KBM-7 (cell line): ENCODE results near the gene RALGPS2.

Experiments used
- DNase-seq: peaks from one replicate; pipeline ENCODE4 v3.0.0-alpha.2; 2015
- in situ Hi-C: fragments of 300-500 bp; cut with MboI; formaldehyde crosslinking; loops from 2 replicates; pipeline ENCODE4 v1.14.3; 2020; ENCODE audit warnings: low sequenced_read_pairs, low pct_unique_long_range_greater_than_20kb, mixed read lengths

RALGPS2 gene

DNA sequence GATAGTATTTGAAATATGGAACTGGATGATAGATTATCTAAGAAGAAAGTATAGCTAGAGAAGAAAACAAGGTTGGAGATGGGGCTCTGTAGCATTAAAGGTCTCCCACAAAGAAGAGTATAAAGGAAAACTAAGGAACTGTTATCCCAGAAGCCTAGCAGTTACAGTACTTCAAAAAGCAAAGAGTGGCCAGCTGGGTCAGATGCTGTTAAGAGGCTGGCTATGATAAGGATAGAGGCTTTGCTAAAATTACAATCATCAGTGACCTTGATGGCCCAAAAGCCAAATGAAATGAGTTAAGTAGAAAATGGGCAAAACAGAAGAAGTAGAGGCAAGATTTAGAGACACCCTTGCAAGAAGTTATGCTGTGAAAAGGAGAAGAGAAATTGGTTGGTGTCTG is 170.9 kb downstream of the RALGPS2 start:
- in situ Hi-C loops = no loop called here
- DNase-seq = no peak

DNA sequence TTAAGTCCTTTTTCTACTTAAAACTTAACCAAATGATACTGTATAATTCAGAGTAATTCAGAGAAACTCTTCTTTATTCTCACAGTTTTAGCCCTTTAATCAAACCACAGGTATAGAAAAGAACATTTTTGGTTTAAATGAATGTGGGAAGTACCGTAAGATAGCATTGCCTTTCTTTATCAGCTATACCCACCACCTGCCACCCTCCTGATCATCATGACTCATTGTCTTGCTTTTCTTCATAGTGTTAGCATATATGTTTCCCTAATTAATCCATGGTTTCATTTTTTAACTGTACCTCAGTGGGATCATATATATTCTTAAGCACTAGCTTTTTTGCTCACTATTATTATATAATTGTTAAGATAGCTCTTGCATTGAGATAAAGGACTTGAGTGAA is 173.4 kb downstream of the RALGPS2 start:
- no peak for DNase-seq
- in situ Hi-C loops = no loop called here

DNA sequence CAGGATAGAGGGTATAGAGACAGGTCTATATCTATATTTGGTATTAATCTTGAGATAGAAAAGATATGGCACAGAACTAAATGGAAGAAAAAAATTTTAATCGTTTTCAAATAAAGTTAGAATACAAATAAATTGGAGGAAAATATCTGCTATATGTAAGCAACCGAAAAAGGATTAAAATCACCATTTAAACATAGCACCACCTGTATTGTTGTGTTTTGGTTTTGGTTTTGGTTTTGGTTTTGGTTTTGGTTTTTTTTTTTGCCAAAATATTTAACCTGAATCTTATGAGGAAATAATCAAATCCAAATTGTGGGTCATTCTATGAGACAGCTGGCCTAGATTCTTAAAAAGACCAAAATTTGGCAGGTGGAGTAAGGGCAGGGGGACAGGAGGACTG is 174.4 kb downstream of the RALGPS2 start:
- no peak for DNase-seq
- in situ Hi-C loops = no loop called here

DNA sequence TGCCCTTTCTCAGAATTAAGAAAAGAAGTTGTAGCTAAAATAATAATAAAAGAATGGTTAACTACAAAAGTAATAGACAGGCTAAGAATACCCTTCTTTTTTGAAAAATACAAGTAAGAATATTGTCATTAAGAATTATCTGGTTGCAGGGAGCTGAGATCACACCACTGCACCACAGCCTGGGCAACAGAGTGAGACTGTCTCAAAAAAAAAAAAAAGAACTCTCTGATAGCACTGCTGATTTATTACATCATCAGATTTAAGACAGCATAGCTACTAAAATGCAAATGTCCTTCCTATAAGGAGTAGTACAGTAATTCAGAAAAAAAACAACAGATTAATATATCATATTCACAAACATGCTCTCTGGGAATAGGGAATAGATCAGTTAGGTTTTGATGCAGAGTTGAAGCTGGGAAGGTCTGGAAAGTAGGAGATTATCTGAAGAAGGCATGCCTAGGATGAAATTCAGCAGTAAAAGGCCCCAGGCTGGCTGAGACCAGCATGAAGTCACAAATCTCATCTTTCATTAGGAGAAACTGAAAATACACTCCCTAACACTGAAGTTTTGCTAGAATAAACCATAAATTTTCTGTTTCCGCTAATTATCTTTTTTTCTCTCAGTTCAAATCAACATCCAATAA is 176.6 kb downstream of the RALGPS2 start:
- no peak for DNase-seq
- in situ Hi-C loops = no loop called here

DNA sequence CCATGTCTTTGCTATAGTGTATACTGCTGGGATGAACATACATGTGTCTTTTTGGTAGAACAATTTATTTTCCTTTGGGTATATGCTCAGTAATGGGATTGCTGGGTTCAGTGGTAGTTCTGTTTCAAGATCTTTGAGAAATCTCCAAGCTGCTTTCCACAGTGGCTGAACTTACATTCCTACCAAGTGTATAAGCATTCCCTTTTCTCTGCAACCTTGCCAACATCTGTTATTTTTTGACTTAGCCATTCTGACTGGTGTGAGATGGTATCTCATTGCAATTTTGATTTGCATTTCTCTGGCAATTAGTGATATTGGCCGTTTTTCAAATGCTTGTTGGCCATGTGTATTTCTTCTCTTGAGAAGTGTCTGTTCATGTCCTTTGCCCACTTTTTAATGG is 183.3 kb downstream of the RALGPS2 start:
- in situ Hi-C loops = no loop called here
- DNase-seq = no peak

DNA sequence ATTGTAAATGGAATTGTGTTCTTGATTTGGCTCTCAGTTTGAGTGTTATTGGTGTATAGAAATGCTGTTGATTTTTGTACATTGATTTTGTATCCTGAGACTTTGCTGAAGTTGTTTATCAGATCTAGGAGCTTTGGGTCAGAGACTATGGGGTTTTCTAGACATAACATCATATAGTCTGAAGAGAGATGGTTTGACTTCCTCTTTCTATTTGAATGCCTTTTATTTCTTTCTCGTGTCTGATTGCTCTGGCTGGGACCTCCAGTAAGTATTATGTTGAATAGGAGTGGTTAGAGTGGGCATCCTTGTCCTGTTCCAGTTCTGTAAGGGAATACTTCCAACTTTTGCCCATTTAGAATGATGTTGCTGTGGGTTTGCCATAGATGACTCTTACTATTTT is 185.0 kb downstream of the RALGPS2 start:
- DNase-seq = no peak
- in situ Hi-C loops = no loop called here

DNA sequence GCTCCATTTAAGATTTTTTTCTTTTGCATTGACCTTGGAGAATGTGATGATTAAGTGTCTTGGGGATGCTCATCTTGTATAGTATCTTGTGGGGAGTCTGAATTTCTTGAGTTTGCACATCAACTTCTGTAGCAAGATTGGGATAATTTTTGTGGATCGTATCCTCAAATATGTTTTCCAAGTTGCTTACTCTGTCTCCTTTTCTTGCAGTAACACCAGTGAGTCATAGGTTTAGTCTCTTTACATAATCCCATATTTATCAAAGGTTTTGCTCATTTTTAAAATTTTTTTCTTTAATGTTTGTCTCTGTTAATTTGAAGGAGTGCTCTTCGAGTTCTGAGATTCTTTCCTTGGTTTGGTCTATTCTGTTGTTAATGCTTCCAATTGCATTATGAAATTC is 187.6 kb downstream of the RALGPS2 start:
- in situ Hi-C loops = no loop called here
- no peak for DNase-seq

DNA sequence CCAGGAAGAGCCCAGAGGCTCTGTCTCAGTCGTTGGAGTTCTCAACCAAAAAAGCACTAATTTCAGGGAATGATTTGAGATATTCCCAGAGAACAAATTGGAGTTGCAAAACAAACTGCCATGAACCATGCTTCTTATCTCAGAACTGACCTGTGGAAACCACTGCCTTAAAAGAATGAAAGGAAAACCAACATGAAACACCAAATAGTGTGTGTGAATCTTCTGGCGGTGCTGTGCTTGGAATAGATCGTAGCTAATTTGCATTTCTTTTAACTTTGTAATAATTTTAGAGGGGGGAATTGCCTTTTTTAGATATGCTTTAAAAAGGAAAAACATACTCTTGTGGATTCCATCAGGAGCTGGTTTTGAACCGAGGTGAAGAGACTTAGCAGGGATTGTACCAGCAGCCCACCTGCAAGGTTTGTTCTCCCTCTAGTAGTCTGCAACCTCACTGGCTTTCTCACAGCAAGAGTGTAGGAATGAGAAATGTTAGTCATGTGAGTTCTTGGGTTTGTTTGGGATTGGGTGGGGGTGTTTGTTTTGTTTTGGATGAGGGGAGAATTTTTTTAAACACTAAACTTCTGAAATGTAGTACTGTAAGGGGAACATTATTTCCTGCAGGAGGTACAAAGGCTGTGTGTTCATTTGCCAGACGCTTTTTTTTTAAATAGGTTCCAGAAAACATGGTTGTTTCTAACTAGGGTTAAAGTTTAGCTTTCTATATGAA is 191.6 kb downstream of the RALGPS2 start:
- in situ Hi-C loops = no loop called here
- no peak for DNase-seq

DNA sequence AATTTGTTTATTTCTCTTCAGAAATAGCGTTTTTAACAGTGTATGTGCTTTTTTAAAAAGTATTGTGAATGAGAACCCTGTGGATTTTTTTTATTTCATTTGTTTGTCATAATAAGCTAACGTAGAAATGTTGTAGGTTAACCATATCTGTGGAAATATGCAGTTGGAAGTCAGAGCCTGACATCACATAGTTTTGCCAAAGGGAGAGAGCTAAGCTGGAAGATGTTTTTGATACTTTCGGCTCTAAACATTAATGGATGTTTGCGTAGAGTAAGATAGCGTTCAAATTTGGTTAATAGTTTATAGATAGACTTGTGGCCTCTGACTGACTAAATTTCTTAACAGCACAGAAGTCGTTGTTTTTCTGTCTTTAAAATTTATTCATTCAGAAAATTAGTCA is 193.3 kb downstream of the RALGPS2 start:
- in situ Hi-C loops = no loop called here
- no peak for DNase-seq

DNA sequence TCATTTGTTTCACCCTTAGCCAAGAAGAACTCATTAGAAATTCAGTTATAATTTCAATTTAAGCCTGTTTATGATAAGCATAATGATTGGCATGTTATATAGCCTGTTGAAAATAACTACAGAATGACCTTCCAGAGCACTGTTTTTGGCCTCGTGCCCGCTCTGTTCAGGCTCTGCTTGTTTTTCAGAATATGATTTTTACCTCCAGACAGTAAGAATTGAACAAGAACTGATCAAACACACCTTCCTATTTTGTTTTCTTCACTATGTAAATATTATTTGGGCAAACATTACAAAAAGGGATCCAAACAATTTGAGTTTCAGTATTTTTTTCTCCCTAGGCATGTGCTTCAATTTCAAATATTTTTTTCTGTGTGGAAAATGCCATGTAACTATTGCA is 193.9 kb downstream of the RALGPS2 start:
- in situ Hi-C loops = no loop called here
- no peak for DNase-seq

DNA sequence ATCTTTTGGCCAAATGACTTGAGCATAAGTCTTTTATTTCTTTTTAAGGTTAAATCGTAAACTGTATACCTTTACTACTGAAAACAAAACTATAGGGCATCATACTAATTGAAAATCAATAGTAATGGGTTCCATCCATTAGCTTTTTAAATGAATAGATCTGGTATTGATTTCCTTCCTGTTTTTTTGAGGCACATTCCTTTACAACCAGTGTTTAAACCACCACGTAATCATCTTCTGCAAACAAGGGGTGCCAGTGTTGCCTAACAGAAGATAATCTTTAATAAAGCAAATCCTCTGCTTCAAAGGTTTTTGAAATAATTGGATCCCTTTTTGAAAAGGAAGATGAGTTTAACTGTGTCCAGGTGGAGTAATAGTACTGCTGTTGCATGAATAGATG is 194.5 kb downstream of the RALGPS2 start:
- in situ Hi-C loops = no loop called here
- no peak for DNase-seq

DNA sequence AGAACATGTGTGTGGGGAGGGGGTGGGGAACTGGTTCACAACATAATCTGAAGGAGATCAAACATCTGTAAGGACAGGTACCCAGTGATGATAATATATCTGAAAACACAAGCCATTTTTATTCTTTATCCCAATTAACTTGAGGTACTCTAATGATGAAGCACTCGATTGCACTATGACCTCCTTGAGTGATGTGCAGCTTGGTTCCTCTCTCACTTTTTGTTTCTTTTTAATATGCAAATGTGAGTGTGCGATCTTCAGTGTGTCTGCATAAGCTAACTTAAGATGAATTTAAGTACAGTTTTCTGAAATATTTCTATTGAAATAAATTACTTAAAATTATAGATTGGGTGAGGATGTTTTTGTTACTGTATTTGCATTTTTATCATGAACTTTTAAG is 196.5 kb downstream of the RALGPS2 start:
- in situ Hi-C loops = no loop called here
- DNase-seq = no peak

DNA sequence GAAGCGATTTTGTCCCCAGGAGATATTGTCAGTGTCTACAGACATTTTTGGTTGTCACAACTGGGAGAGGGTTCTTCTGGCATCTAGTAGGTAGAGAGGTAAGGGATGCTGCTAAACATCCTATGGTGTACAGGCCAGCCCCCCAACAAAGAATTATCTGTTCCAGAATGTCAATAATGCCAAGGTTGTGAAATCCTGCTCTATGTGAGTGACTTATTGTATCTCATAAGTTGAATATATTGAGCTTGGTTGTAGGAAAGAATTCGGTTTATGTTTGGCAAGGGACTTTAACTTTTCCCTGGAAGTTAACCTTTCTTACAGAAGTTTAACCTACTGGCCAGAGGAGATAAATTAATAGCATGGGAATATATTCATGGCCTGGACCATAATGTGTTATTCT is 198.5 kb downstream of the RALGPS2 start:
- in situ Hi-C loops = no loop called here
- DNase-seq = no peak

DNA sequence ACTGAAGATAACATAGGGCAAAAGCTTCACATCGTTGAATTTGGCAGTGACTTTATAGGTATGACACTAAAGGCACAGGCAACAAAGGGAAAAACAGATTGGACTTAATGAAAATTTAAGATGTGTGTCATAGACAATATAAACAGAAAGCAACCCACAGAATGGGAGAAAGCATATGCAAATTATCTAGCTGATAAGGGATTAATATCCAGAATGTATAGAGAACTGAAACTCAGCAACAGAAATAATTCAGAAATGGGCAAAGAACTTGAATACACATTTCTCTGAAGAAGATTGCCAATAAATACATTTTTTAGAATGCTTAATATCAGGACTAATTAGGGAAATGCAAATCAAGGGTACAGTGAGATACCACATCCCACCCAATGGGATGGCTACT is 201.0 kb downstream of the RALGPS2 start:
- in situ Hi-C loops = no loop called here
- no peak for DNase-seq

DNA sequence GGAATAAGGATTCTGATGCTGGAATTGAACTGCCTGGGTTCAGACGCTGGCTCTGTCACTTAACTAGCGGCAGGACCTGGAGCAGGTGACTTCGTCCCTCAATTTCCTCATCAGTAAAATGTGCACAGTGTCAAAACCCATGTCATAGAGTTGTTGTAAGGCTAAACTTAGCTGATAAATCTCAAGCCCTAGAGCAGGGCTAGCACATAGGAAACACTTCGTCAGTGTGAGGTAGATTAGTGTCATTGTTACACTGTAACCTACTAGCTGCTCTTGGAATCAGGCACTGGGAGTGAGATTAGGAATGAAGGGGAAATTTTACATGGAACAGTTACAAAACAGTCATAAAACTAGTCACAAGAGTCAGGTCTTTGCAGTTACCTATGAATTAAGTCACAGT is 202.0 kb downstream of the RALGPS2 start:
- in situ Hi-C loops = no loop called here
- DNase-seq = no peak

DNA sequence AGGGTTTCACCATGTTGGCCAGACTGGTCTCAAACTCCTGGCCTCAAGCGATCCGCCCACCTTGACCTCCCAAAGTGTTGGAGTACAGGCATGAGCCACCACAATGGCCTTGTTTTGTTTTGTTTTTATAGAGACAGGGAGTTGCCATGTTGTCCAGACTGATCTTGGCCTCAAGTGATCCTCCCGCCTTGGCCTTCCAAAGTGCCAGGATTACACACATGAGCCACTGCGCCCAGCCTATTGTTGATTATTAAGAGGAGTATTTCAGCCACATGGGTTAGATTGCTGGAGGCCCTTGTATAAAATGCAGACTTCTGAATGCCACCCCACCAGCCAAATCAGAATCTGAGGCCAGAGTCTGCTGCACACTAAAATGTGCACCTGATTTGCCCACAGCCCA is 203.0 kb downstream of the RALGPS2 start:
- in situ Hi-C loops = no loop called here
- no peak for DNase-seq

DNA sequence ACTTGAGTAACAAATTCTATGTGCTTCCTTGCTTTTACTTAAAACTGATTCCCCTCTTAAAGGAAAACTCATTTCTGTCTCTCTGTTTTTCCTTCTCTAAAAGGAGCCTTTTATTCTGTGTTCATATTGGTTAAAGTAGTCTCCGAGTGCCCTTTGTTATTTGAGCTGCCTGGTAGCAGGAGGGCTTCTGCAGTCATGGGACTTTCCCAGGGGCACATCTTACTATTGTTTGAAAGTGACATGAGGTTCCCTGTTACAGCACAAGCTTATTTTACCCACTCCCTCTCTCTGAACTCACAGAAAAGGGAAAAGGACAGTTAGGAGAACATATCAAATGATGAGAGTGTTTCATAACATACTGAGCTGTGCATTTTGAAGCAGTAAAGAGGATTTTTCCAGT is 203.9 kb downstream of the RALGPS2 start:
- no peak for DNase-seq
- in situ Hi-C loops = no loop called here

DNA sequence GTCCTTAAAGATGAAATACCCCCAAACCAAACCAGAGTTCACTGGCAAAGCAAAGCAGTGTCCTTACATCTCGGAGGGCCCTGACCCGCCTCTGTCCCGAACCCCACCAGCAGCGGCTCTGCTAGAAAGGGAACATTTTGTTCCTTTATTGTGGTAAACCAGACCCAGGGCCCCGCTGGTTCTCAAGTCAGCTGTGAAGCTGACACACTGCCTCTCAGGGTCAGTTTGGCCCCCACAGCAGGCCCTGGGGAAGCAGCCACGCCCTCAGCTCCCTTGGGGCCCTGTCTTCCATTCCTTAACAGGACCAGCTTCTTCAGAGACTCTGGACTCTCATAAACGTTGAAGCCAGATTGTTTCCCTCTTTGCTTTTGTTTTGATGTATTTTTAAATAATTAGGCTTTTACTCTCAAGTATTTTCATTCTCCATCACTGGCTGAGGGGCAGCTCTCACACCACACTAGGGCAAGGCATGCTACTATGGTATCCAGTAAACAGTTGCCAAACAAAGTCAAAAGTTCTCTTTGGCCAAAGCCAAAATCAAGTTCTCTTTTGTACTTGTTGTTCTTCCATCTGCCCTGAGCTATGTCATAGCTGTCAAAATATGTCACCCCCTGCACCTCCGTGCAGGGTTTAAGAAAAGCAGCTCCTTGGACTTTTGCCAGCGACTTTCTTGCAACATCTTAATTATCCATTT is 207.0 kb downstream of the RALGPS2 start:
- in situ Hi-C loops = no loop called here
- DNase-seq = peak; percentile 50

DNA sequence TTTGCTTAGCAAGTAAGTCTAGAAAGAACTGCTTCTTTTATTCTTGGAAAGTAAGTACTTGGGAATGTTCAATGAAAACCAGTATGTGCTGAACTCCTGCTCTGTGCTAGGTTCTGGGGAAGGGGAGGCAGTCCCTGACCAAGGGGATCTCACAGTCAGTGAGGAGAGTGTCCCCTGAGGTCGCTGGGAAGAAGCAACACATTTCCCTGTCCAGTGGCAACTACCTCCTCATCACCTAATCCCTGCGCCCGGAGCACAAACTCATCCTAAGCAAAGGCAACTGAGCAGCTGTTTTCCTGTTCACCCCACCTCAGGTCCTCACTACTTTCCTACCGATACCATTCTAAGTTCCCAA is 207.5 kb downstream of the RALGPS2 start:
- in situ Hi-C loops = no loop called here
- no peak for DNase-seq

DNA sequence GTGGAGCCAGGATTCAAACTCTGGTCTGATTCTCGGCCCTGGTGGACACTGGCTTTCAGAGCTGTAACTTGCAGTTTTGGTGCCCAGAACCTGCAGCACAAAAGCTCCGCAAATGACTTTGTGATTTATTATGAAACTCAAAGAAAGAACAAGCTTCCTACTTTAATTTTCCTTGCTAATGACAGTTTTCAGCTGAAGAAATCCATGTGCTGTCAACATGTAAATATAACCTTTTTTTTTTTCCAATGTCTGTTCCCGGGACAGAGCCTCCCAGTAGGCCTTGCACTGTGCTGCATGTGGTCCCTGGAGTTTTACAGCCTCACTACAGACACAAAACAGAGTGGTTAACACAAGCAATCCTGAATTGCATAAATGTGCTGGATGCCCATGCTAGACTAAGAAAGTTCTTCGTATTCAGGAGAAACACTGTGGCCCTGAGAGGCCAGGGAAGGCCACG is 208.1 kb downstream of the RALGPS2 start:
- in situ Hi-C loops = no loop called here
- no peak for DNase-seq
